Left lung (tissue), 14 donors: Measurements from ENCODE around the gene INHBB. TPM values are rescaled to one million over a fixed set of nuclear protein-coding genes. Genes with fewer than 3 reads are reported as not detected.

Experiments used
- ATAC-seq: fragments of 200-7000 bp; cut with Tn5 transposase; one replicate; pipeline ENCODE4 v1.9.1; 2020; ENCODE audit warnings: moderate library complexity
- DNase-seq, 4 donors: peaks; one replicate each; pipeline ENCODE4 v3.0.0-alpha.2; 2013 to 2020
- H3K27ac ChIP-seq, 2 donors: fragments of 200-600 bp; sonication (generic) in 1 of 2; one replicate each; pipeline versions ENCODE4 v1.5.0 to v1.8.0; 2020 to 2021
- H3K27me3 ChIP-seq, 2 donors: fragments of 200-600 bp; sonication (generic) in 1 of 2; one replicate each; pipeline versions ENCODE4 v1.5.0 to v1.8.0; 2020 to 2021
- H3K36me3 ChIP-seq, 2 donors: fragments of 200-600 bp; sonication (generic) in 1 of 2; one replicate each; pipeline versions ENCODE4 v1.5.0 to v1.8.0; 2020 to 2021
- H3K4me1 ChIP-seq, 2 donors: fragments of 200-600 bp; one replicate each; pipeline ENCODE4 v1.8.0; 2021
- H3K4me3 ChIP-seq, 2 donors: fragments of 200-600 bp; sonication (generic) in 1 of 2; one replicate each; pipeline versions ENCODE4 v1.5.0 to v1.8.0; 2020 to 2021; ENCODE audit warnings: mild to moderate bottlenecking in 1 of 2
- H3K9me3 ChIP-seq, 2 donors: fragments of 200-600 bp; sonication (generic) in 1 of 2; one replicate each; pipeline versions ENCODE4 v1.5.0 to v1.8.0; 2020 to 2021
- intact Hi-C, 2 donors: fragments of 100-400 bp; cut with DNase I; formaldehyde crosslinking; loops; one replicate each; pipeline versions ENCODE4 v1.11.2 to v1.14.2; 2022
- long read RNA-seq, 12 donors: library from polyadenylated mRNA in 2 of 12; unstranded in 2 of 12; transcript quantifications; one replicate each; pipeline ENCODE4 v2.0.0 and lab custom pipeline, GENCODE V29; 2019 to 2026
- polyA plus RNA-seq, 6 donors: library from polyadenylated mRNA; unstranded; fragments of 120-200 nt; gene quantifications; one replicate each; pipeline ENCODE4 v1.2.1, GENCODE V29; 2013; ENCODE audit not compliant: insufficient read length in 6 of 6
- total RNA-seq, 2 donors: library from RNA; stranded (reverse); fragmentation: NEBNext Ultra II Directional; extraction: Animal tissue kit (Norgen Biotek cat#: 25700); gene quantifications; one replicate each; pipeline ENCODE4 v1.2.1, GENCODE V29; 2021
- TF ChIP-seq, protein P1 (sequence below), 2 donors: fragments of 200-600 bp; sonication (generic) in 1 of 2; IDR thresholded peaks; one replicate each; pipeline versions ENCODE4 v1.5.0 to v1.8.0; 2021; ENCODE audit warnings: antibody characterized with exemption in 2 of 2
- donor health status: DM: no; HTN: yes; CAD: no.
- donor health status: DM: no; HTN: no; CAD: no.

INHBB gene
- total RNA-seq (1 to 10 TPM in 1 of 2 donors, under 1 TPM in 1; 0.67 to 2.0 TPM), polyA plus RNA-seq (under 1 TPM; 0.21 to 0.50 (median 0.28) TPM)
- long read RNA-seq, donor 1, partial matches to known transcripts = 0 of 1 reads
- long read RNA-seq, donor 1, other reads (novel, unspliced or antisense) = 0 of 1 reads
- long read RNA-seq, donor 2 = 0 reads
- long read RNA-seq, donor 3 = 0 reads
- long read RNA-seq, donor 4 = 0 reads
- long read RNA-seq, donor 5 = 0 reads
- long read RNA-seq, donor 6 = 0 reads
- long read RNA-seq, donor 7, partial matches to known transcripts = 0 of 1 reads
- long read RNA-seq, donor 7, other reads (novel, unspliced or antisense) = 0 of 1 reads
- long read RNA-seq, donor 8 = 0 reads
- long read RNA-seq, donor 9 = 0 reads
- long read RNA-seq, donor 10 = 0 reads
- long read RNA-seq, donor 11, partial matches to known transcripts = 0 of 2 reads
- long read RNA-seq, donor 11, other reads (novel, unspliced or antisense) = 0 of 2 reads
- long read RNA-seq, donor 12 = 0 reads

DNA sequence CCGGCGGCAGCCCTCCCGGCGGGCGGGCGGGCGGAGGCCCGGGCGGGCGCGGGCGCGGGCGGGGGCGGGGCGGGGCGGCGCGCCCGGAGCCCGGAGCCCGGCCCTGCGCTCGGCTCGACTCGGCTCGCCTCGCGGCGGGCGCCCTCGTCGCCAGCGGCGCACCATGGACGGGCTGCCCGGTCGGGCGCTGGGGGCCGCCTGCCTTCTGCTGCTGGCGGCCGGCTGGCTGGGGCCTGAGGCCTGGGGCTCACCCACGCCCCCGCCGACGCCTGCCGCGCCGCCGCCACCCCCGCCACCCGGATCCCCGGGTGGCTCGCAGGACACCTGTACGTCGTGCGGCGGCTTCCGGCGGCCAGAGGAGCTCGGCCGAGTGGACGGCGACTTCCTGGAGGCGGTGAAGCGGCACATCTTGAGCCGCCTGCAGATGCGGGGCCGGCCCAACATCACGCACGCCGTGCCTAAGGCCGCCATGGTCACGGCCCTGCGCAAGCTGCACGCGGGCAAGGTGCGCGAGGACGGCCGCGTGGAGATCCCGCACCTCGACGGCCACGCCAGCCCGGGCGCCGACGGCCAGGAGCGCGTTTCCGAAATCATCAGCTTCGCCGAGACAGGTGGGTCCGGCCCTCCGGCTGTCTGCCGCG is at the start of gene INHBB:
Gene INHBB, plus strand, starts transcription at position 111 of the 641 bp plus-strand sequence. Its CDS starts 53 bp downstream, at position 164.
- TF ChIP-seq, protein P1, sequence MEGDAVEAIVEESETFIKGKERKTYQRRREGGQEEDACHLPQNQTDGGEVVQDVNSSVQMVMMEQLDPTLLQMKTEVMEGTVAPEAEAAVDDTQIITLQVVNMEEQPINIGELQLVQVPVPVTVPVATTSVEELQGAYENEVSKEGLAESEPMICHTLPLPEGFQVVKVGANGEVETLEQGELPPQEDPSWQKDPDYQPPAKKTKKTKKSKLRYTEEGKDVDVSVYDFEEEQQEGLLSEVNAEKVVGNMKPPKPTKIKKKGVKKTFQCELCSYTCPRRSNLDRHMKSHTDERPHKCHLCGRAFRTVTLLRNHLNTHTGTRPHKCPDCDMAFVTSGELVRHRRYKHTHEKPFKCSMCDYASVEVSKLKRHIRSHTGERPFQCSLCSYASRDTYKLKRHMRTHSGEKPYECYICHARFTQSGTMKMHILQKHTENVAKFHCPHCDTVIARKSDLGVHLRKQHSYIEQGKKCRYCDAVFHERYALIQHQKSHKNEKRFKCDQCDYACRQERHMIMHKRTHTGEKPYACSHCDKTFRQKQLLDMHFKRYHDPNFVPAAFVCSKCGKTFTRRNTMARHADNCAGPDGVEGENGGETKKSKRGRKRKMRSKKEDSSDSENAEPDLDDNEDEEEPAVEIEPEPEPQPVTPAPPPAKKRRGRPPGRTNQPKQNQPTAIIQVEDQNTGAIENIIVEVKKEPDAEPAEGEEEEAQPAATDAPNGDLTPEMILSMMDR (IDR thresholded peaks at IDR 0.05) = no peak

DNA sequence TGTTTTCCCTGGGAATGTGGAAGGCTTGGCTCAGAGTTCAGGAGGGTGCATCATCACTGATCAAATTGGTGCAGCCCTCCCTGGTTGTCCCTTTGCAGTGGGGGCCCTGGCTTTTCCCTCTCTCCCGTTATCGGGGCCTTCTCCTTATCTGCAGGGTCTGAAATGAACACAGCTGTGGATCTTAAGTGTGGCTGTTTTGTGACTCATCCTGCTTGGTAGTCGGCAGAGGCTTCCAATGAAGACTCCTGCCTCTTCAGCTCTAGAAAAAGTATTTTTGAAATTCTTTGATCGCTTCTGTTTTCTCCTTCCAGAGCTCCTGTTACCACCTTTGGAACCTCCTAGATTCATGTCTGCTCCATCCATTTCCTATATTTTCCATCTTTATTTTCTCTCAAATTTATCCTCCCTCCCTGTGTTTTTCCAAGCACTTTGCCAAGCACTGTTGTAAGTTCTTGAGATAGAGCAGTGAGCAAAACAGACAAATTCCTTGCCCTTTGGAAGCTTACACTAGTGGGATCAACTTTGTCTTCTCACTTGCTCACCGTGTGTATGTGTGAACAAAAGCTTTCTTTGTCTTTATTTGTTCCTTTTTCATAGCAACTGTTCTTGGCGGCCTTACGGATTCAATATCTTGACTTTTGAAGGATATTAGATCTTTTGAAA is 47.6 kb upstream of the INHBB start:
- Histone ChIP-seq H3K27me3 (no peaks in the 10 kb centered on the region), H3K36me3 (peaks cover 0 to 98% of the 10 kb centered on the region in 2 donors), H3K4me3 (no peak overlapping the region), H3K4me1 (no peaks in the 10 kb centered on the region), H3K27ac (no peak overlapping the region), H3K9me3 (no peaks in the 10 kb centered on the region)
- ATAC-seq = peak; percentile 38
- TF ChIP-seq, protein P1 (IDR thresholded peaks at IDR 0.05) = no peak
- intact Hi-C loops = no loop called here
- no peak for DNase-seq

More for the DNA sequence above, at the start of gene INHBB:
- ATAC-seq (peak; percentile 6), DNase-seq (peak in 1 of 4 donors; percentile 84)
- Histone ChIP-seq H3K36me3 (no peaks in the 10 kb centered on the region), H3K9me3 (no peaks in the 10 kb centered on the region), H3K27ac (no peak within 1 kb of the TSS), H3K27me3 (peaks cover 49 to 99% of the 10 kb centered on the region in 2 donors), H3K4me3 (peak within 1 kb of the TSS; percentile 24 to 47), H3K4me1 (peaks cover 19 to 63% of the 10 kb centered on the region in 2 donors)
- intact Hi-C loops = no loop called here

DNA sequence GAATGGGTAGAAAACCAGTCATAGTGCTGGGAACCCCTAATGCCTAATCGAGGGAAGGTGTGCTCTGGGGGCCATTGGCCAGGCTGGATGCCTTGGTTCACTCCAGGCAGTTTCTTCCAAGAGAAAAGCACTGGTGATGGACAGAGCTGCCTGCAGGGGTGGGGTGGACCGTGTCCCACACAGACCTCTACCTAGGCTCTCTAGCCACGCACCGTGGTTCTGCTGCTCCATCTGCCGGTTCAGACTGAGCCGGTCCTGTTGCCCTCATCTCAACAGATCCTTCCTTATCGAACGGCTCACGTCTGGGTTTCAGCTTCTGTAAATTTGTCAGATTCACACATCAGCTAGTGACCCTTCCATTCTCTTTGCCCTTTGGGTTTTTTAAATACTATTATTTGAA is 46.9 kb upstream of the INHBB start:
- H3K27me3 ChIP-seq = no peaks in the 10 kb centered on the region
- H3K4me1 ChIP-seq = no peaks in the 10 kb centered on the region
- no peak overlapping the region for H3K4me3 ChIP-seq
- ATAC-seq = no peak
- no peaks in the 10 kb centered on the region for H3K9me3 ChIP-seq
- no peak overlapping the region for H3K27ac ChIP-seq
- intact Hi-C loops = no loop called here
- TF ChIP-seq, protein P1 (IDR thresholded peaks at IDR 0.05) = no peak
- no peak for DNase-seq
- H3K36me3 ChIP-seq = peaks cover 0 to 98% of the 10 kb centered on the region in 2 donors

DNA sequence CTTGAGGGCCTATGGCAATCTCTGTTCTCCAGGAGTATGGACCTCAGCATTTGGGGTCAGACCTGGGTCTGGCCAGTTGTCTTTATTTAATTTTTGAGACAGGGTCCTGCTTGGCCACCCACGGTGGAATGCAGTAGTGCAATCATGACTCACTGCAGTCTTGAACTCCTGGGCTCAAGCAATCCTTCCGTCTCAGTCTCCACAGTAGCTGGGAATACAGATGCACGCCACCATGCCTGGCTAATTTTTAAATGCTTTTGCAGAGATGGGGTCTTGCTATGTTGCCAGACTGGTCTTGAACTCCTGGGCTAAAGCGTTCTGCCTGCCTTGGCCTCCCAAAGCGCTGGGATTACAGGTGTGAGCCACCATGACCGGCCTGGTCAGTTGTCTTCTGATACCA is 46.4 kb upstream of the INHBB start:
- intact Hi-C loops = no loop called here
- ATAC-seq = no peak
- no peak overlapping the region for H3K27ac ChIP-seq
- no peaks in the 10 kb centered on the region for H3K9me3 ChIP-seq
- TF ChIP-seq, protein P1 (IDR thresholded peaks at IDR 0.05) = no peak
- H3K4me1 ChIP-seq = no peaks in the 10 kb centered on the region
- H3K4me3 ChIP-seq = no peak overlapping the region
- peaks cover 0 to 97% of the 10 kb centered on the region in 2 donors for H3K36me3 ChIP-seq
- no peaks in the 10 kb centered on the region for H3K27me3 ChIP-seq
- no peak for DNase-seq
